GM12878 (cell line): ENCODE results near the gene KLHL5. TPM values are rescaled to one million over a fixed set of nuclear protein-coding genes. Genes with fewer than 3 reads are reported as not detected.
A peak's percentile ranks its signal among the peaks of the same experiment; 100 is the strongest.

ENCODE experiments used
- ATAC-seq: fragments of 200-7000 bp; cut with Tn5 transposase; 3 replicates; pipeline ENCODE4 v1.9.1; 2020; ENCODE audit warnings: mild to moderate bottlenecking, moderate library complexity
- BruUV-seq: library from RNA; stranded (reverse); fragments of 400-500 nt; replicated peaks from 2 replicates; lab custom pipeline; 2021; lab: Mats Ljungman, UMichigan
- CTCF ChIA-PET: fragments of 300-600 bp; sonication (Branson Sonifier 250); formaldehyde crosslinking; extraction: SDS; loops from one replicate; lab custom pipeline; 2021; ENCODE audit warnings: inconsistent platforms; lab: Yijun Ruan, JAX
- POLR2A ChIA-PET: fragments of 350-600 bp; formaldehyde crosslinking; extraction: SDS; loops from one replicate; lab custom pipeline; 2021; ENCODE audit warnings: inconsistent platforms; lab: Charles Lee
- RAD21 ChIA-PET: fragments of 300-600 bp; sonication (Branson Sonifier 250); formaldehyde crosslinking; loops from one replicate; lab custom pipeline; 2023; ENCODE audit warnings: antibody characterized with exemption; ENCODE audit not compliant: unreplicated experiment; lab: Charles Lee
- SMC1A ChIA-PET: fragments of 300-600 bp; sonication (Branson Sonifier 250); formaldehyde crosslinking; loops from one replicate; lab custom pipeline; 2023; ENCODE audit not compliant: unreplicated experiment, uncharacterized antibody; lab: Charles Lee
- DNase-seq: peaks from one replicate; pipeline ENCODE4 v3.0.0-alpha.2; 2011; ENCODE audit warnings: low read depth, low spot score
- FAIRE-seq: peaks from 3 replicates; lab custom pipeline; 2011; peaks lifted over from hg19 to GRCh38; lab: Jason Lieb, UNC
- H2AFZ ChIP-seq: 2 replicates; pipeline ENCODE4 v1.6.0; 2011; ENCODE audit warnings: low read depth, low read length, control low read depth; ENCODE audit not compliant: control insufficient read depth
- H3K27ac ChIP-seq: 2 replicates; pipeline ENCODE4 v1.5.1; 2011; ENCODE audit warnings: control low read depth; ENCODE audit not compliant: control insufficient read depth, insufficient read depth
- H3K27me3 ChIP-seq, 2 experiments: replicated peaks in 1 of 2; 2 replicates each; pipeline versions ENCODE4 v1.6.0 to v1.6.1; 2011; ENCODE audit warnings: low read length in 1 of 2; ENCODE audit not compliant: control insufficient read depth in 2 of 2, insufficient read depth in 2 of 2
- H3K36me3 ChIP-seq, 2 experiments: 2 replicates each; pipeline ENCODE4 v1.5.1; 2011; ENCODE audit warnings: low read length in 1 of 2; ENCODE audit not compliant: control insufficient read depth in 2 of 2, insufficient read depth in 2 of 2
- H3K4me1 ChIP-seq: 2 replicates; pipeline ENCODE4 v1.6.1; 2011; ENCODE audit warnings: mild to moderate bottlenecking, low read length, moderate library complexity, mixed read lengths; ENCODE audit not compliant: control insufficient read depth, insufficient read depth
- H3K4me2 ChIP-seq: 2 replicates; pipeline ENCODE4 v1.6.0; 2011; ENCODE audit warnings: control low read depth; ENCODE audit not compliant: control insufficient read depth, insufficient read depth
- H3K4me3 ChIP-seq: fragments of 200-600 bp; sonication (generic); 2 replicates; pipeline ENCODE4 v1.5.1; 2016
- H3K79me2 ChIP-seq: 2 replicates; pipeline ENCODE4 v1.6.0; 2011; ENCODE audit warnings: low read length; ENCODE audit not compliant: control insufficient read depth, insufficient read depth
- H3K9ac ChIP-seq: 2 replicates; pipeline ENCODE4 v1.8.0; 2011; ENCODE audit warnings: low read length, control low read depth, mixed read lengths; ENCODE audit not compliant: control insufficient read depth, insufficient read depth
- H3K9me3 ChIP-seq: replicated peaks from 3 replicates; pipeline ENCODE4 v1.5.1; 2011; ENCODE audit warnings: mild to moderate bottlenecking, low read length; ENCODE audit not compliant: control insufficient read depth, insufficient read depth
- H4K20me1 ChIP-seq: 2 replicates; pipeline ENCODE4 v1.6.0; 2011; ENCODE audit not compliant: control insufficient read depth, insufficient read depth
- ATF7 ChIP-seq: fragments of 450-650 bp; IDR thresholded peaks from 2 replicates; pipeline ENCODE4 v1.6.1; 2016; ENCODE audit warnings: low read depth, mild to moderate bottlenecking
- BACH1 ChIP-seq: fragments of 450-650 bp; IDR thresholded peaks from 2 replicates; pipeline ENCODE4 v1.6.1; 2017; ENCODE audit warnings: mild to moderate bottlenecking, borderline replicate concordance
- CREB1 ChIP-seq: IDR thresholded peaks from 2 replicates; pipeline ENCODE4 v1.6.1; 2012; ENCODE audit warnings: low read depth, mild to moderate bottlenecking, inconsistent platforms
- DPF2 ChIP-seq: fragments of 450-650 bp; IDR thresholded peaks from 2 replicates; pipeline ENCODE4 v1.6.1; 2017; ENCODE audit warnings: mild to moderate bottlenecking
- EGR1 ChIP-seq, 2 experiments: IDR thresholded peaks; 1 replicate in 1 of 2; 2 replicates in 1 of 2; pipeline ENCODE4 v1.6.1; 2011 to 2012; ENCODE audit warnings: low read depth in 2 of 2, low read length in 2 of 2, borderline replicate concordance in 1 of 2, mild to moderate bottlenecking in 1 of 2, moderate library complexity in 1 of 2
- IKZF1 ChIP-seq: fragments of 450-650 bp; conservative IDR thresholded peaks from 2 replicates; pipeline ENCODE4 v1.6.1; 2017; ENCODE audit warnings: antibody characterized with exemption, mild to moderate bottlenecking
- IKZF2 ChIP-seq, 2 experiments: fragments of 450-650 bp; IDR thresholded peaks; 2 replicates each; pipeline ENCODE4 v1.6.1; 2017; ENCODE audit warnings: mild to moderate bottlenecking in 2 of 2, moderate library complexity in 2 of 2
- RCOR1 ChIP-seq: conservative IDR thresholded peaks from 2 replicates; pipeline ENCODE4 v1.6.1; 2012; ENCODE audit warnings: low read depth, low read length, improper control_type of control experiment
- REST ChIP-seq: IDR thresholded peaks from 2 replicates; pipeline ENCODE4 v1.6.1; 2012; ENCODE audit warnings: mild to moderate bottlenecking, low read depth, low read length
- TAF1 ChIP-seq: IDR thresholded peaks from 2 replicates; pipeline ENCODE4 v1.6.1; 2011; ENCODE audit warnings: mild to moderate bottlenecking, low read depth, low read length, borderline replicate concordance
- ZNF217 ChIP-seq: fragments of 450-650 bp; IDR thresholded peaks from 2 replicates; pipeline ENCODE4 v1.6.1; 2017; ENCODE audit warnings: antibody characterized with exemption, mild to moderate bottlenecking
- ZNF687 ChIP-seq: fragments of 450-650 bp; IDR thresholded peaks from 2 replicates; pipeline ENCODE4 v1.6.1; 2017; ENCODE audit warnings: mild to moderate bottlenecking, moderate library complexity
- WGBS: methylation state at CpG from one replicate; pipeline ENCODE4 v1.1.6; 2016; ENCODE audit warnings: low lambda C conversion rate; ENCODE audit not compliant: insufficient replicate concordance, insufficient coverage; ENCODE audit errors: missing lambda C conversion rate; 5-methylcytosine and 5-hydroxymethylcytosine counted together
- in situ Hi-C: fragments of 300-500 bp; cut with MboI; formaldehyde crosslinking; loops from 9 replicates; pipeline ENCODE4 v1.14.3; 2018; ENCODE audit warnings: mixed read lengths
- intact Hi-C: fragments of 100-400 bp; cut with micrococcal nuclease; formaldehyde crosslinking; loops from one replicate; pipeline ENCODE4 v1.14.2; 2022; ENCODE audit not compliant: unreplicated experiment
- polyA plus RNA-seq, 11 experiments: library from polyadenylated mRNA; depleted of rRNA in 4 of 11; unstranded in 6 of 11; stranded (reverse) in 5 of 11; fragments of >200 nt; fragmentation: Nextera tagmentation in 4 of 11; fragmentation: Illumina TruSeq in 1 of 11; extraction: Ambion mirVana in 4 of 11; extraction: Trizol in 1 of 11; gene quantifications; 1 replicate in 1 of 11; 2 replicates in 10 of 11; pipeline versions ENCODE4 v1.2.1 to v1.2.3, GENCODE V29; 2011 to 2016; ENCODE audit warnings: inconsistent platforms in 2 of 11, missing spikeins in 2 of 11, low read depth in 1 of 11
- total RNA-seq, 4 experiments: library from RNA; depleted of rRNA in 3 of 4; stranded (reverse); fragments of >200 nt in 3 of 4; fragmentation: Illumina TruSeq in 1 of 4; extraction: Trizol in 1 of 4; gene quantifications; 2 replicates each; pipeline versions ENCODE4 v1.2.1 to v1.2.3, GENCODE V29; 2013 to 2021

KLHL5 gene
- total and polyA plus RNA-seq, 10 of the 15 experiments (the other 5 are each of a cell fraction or from before 2014, with no cell fraction given): 4.7 to 27.3 (median 12.6) TPM

- peak; percentile 75 to 82 for TF ChIP-seq IKZF2 (IDR thresholded peaks at IDR 0.05)
- 0 out of 2 replicates have a peak, but pooled peaks have one; percentile 47 for TF ChIP-seq TAF1
- no peak for TF ChIP-seq REST
Measured at GRCh38 chr4:39044364-39044955, 17.6 kb upstream of the KLHL5 start (continued).

- Histone ChIP-seq H3K4me1 (peaks cover 14% of the 10 kb centered on the region), H3K9me3 (no peaks in the 10 kb centered on the region), H3K27me3 (no peaks in the 10 kb centered on the region), H3K4me2 (peak overlapping the region; percentile 12; the same call in 1 of the 2 replicates), H3K27ac (peak overlapping the region; percentile 81), H3K36me3 (0 out of 4 replicates have a peak, but pooled peaks cover 0 to 3% of the 10 kb centered on the region in 2 experiments), H3K9ac (peak overlapping the region; percentile 76), H4K20me1 (no peaks in the 10 kb centered on the region), H3K79me2 (peaks cover 46% of the 10 kb centered on the region), H2AFZ (peak overlapping the region; percentile 32), H3K4me3 (peak overlapping the region; percentile 83)
- ChIA-PET CTCF (interaction anchor here (0.6 to 8.1 kb wide), 8 partner anchors 9 to 286 kb away, joined by 3 to 90 read pairs (median 8); partner anchors contain the start of gene TMEM156), RAD21 (interaction anchor here (0.5 to 7.9 kb wide), 16 partner anchors 8 to 890 kb away, joined by 3 to 164 read pairs (median 6); partner anchors contain the start of genes KLHL5, TLR1 and TMEM156), SMC1A (interaction anchor here (0.7 to 10.5 kb wide), 13 partner anchors 8 to 884 kb away, joined by 3 to 163 read pairs (median 4); partner anchors contain the start of genes KLHL5 and TMEM156), POLR2A (interaction anchor here (0.6 to 9.8 kb wide), 9 partner anchors 8 to 315 kb away, joined by 3 to 131 read pairs (median 4); partner anchors contain the start of gene TMEM156)
- DNase-seq: no peak
- intact Hi-C loops (loop anchor here (1.0 to 10.0 kb wide), 4 partner anchors 14 to 1150 kb away; partner anchors contain the start of gene RHOH), in situ Hi-C loops (loop anchor here (25.0 kb wide), 1 partner anchor 283 kb away; no protein-coding TSS in a partner anchor)
- no peak for FAIRE-seq
- no TSS peak for BruUV-seq
- ATAC-seq: peak; percentile 26
- under 1% methylated on average over 44 of the region's 82 CpGs for WGBS
- TF ChIP-seq EGR1 (IDR thresholded peaks at IDR 0.05; ENCODE audit: borderline replicate concordance in 1 of 2, low read depth in 2 of 2, low read length in 2 of 2): peak in 1 of 2 experiments; percentile 60; a peak in 1 of 3 replicates
- peak; percentile 48; the same call in 1 of the 2 replicates for TF ChIP-seq ZNF687
- TF ChIP-seq IKZF1: peak; percentile 80
- TF ChIP-seq RCOR1: no peak
- TF ChIP-seq BACH1: peak; percentile 57; the same call in 1 of the 2 replicates
- TF ChIP-seq DPF2: peak; percentile 81
- peak; percentile 78; the same call in 1 of the 2 replicates for TF ChIP-seq ZNF217
- no peak for TF ChIP-seq ATF7
- TF ChIP-seq CREB1: 0 out of 2 replicates have a peak, but pooled peaks have one; percentile 6
Measured at GRCh38 chr4:39044956-39045826, 16.8 kb upstream of the KLHL5 start.
